Muscle layer of duodenum (tissue), 2 donors: ENCODE measurements around the gene GNAL.

Experiments
- H3K27ac ChIP-seq: one replicate; pipeline ENCODE4 v1.7.0; 2013; ENCODE audit warnings: mild to moderate bottlenecking, low read length
- H3K27me3 ChIP-seq: one replicate; pipeline ENCODE4 v1.7.0; 2013; ENCODE audit warnings: low read depth, mild to moderate bottlenecking, control low read depth, low read length
- H3K36me3 ChIP-seq, 2 donors: one replicate each; pipeline ENCODE4 v1.7.0; 2013; ENCODE audit warnings: low read length in 2 of 2, control low read depth in 1 of 2, mild to moderate bottlenecking in 1 of 2; ENCODE audit not compliant: insufficient read depth in 2 of 2, control insufficient read depth in 1 of 2
- H3K4me1 ChIP-seq, 2 donors: one replicate each; pipeline ENCODE4 v1.7.0; 2013; ENCODE audit warnings: low read length in 2 of 2, mild to moderate bottlenecking in 2 of 2, control low read depth in 1 of 2, moderate library complexity in 1 of 2; ENCODE audit not compliant: insufficient read depth in 2 of 2, control insufficient read depth in 1 of 2
- H3K4me3 ChIP-seq, 2 donors: one replicate each; pipeline ENCODE4 v1.7.0; 2013; ENCODE audit warnings: low read length in 2 of 2, low read depth in 1 of 2, mild to moderate bottlenecking in 1 of 2
- H3K9me3 ChIP-seq, 2 donors: one replicate each; pipeline ENCODE4 v1.7.0; 2013; ENCODE audit warnings: low read length in 2 of 2, control low read depth in 1 of 2, mild to moderate bottlenecking in 1 of 2; ENCODE audit not compliant: control insufficient read depth in 1 of 2
- donor health status: healthy.

Gene GNAL

DNA sequence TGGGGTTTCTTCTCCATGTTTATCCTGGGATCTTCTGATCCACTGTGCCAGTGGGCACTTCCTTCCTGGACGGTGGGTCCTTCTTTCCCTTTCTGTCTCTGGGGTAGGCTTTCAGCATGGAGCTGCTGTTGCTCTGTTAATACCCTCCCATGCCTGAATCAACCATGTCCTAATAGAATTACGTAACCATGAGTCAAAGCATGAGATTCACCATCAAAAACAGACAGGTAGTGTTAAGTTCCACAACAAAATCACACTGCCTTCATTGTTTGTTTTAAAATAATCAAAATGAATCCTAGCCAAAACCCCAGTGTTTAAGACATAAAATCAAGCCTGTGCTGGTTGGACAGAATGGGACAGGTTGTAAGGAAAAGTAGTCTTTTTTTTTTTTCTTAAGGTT, 37.5 kb downstream of the GNAL start:
- no peaks in the 10 kb centered on the region for H3K9me3 ChIP-seq
- H3K27ac ChIP-seq: no peak overlapping the region
- no peaks in the 10 kb centered on the region for H3K4me1 ChIP-seq
- H3K27me3 ChIP-seq: no peaks in the 10 kb centered on the region
- no peak overlapping the region for H3K4me3 ChIP-seq
- no peaks in the 10 kb centered on the region for H3K36me3 ChIP-seq

DNA sequence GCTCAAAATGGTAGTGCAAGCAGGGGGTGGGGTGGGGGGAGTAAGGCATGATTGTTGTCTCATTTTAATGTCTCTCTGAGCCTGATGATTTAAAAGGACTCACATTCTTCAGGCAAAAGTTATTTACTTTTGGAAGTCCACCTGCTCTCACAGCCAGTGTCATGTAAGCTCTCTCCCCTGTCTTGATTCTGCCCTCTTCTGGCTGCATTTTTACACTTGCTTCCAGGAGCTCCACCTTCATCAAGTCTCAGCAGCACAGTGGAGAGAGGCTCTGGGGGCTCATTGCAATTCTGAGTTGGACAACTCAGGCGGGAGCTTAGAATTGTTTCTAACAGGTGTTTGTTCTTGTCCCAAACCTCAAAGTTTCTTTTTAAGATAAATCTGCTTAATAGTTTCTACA, 39.2 kb downstream of the GNAL start:
- Histone ChIP-seq H3K27me3 (no peaks in the 10 kb centered on the region), H3K4me1 (peaks cover 0 to 5% of the 10 kb centered on the region in 2 donors), H3K9me3 (no peaks in the 10 kb centered on the region), H3K36me3 (no peaks in the 10 kb centered on the region), H3K27ac (no peak overlapping the region), H3K4me3 (no peak overlapping the region)

GRCh38 chr18:11729556-11729955, 40.5 kb downstream of the GNAL start:
- no peaks in the 10 kb centered on the region for H3K36me3 ChIP-seq
- no peaks in the 10 kb centered on the region for H3K27me3 ChIP-seq
- no peaks in the 10 kb centered on the region for H3K9me3 ChIP-seq
- H3K27ac ChIP-seq: no peak overlapping the region
- H3K4me1 ChIP-seq: peaks cover 0 to 6% of the 10 kb centered on the region in 2 donors
- no peak overlapping the region for H3K4me3 ChIP-seq

GRCh38 chr18:11733031-11733430, 44.0 kb downstream of the GNAL start:
- peaks cover 0 to 6% of the 10 kb centered on the region in 2 donors for H3K4me1 ChIP-seq
- no peaks in the 10 kb centered on the region for H3K9me3 ChIP-seq
- no peaks in the 10 kb centered on the region for H3K27me3 ChIP-seq
- H3K27ac ChIP-seq: no peak overlapping the region
- no peaks in the 10 kb centered on the region for H3K36me3 ChIP-seq
- peak overlapping the region; percentile 55 to 58 for H3K4me3 ChIP-seq

DNA sequence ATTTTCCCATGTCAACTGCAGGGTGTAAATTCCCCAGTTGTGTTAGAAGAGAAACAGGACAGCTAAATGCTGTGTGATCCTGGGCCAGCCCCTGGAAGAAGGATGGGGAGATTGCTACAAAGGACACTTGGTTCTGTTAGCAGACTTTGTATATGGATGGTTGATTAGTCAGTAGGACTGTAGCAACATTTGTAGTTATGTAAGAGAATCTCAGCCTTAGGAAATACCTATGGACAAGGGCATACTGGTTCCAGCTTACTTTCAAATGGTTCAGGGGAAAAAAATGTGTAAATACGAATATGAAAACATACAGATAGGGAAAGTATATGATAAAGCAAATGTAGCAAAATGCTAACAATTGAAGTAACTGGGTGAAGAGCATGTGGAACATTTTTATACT, 47.6 kb downstream of the GNAL start:
- no peak overlapping the region for H3K4me3 ChIP-seq
- no peaks in the 10 kb centered on the region for H3K36me3 ChIP-seq
- no peaks in the 10 kb centered on the region for H3K27me3 ChIP-seq

DNA sequence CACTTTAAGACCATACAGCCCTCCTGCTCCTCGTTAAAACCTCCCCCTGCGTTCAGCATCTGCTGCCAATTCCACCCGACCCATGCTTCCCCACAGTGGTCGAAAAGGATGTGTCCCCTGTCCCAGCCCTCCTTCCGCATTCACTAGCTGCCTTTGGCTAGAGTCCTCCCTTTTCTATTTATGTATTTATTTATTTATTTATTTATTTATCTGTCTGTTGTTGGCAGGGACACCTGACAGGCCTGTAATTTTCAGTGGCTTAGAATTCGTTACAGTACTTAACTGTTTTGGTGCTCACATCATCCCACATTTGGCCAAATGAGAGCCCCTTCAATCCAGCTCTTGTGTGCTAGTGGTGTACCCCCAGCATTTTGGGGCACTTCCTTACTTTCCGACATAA, 50.8 kb downstream of the GNAL start:
- no peaks in the 10 kb centered on the region for H3K9me3 ChIP-seq
- no peaks in the 10 kb centered on the region for H3K4me1 ChIP-seq
- H3K4me3 ChIP-seq: no peak overlapping the region
- H3K27ac ChIP-seq: no peak overlapping the region
- H3K36me3 ChIP-seq: no peaks in the 10 kb centered on the region
- H3K27me3 ChIP-seq: no peaks in the 10 kb centered on the region

More for the DNA sequence above, 47.6 kb downstream of the GNAL start:
- no peaks in the 10 kb centered on the region for H3K9me3 ChIP-seq
- no peak overlapping the region for H3K27ac ChIP-seq
- H3K4me1 ChIP-seq: peaks cover 0 to 6% of the 10 kb centered on the region in 2 donors

- Histone ChIP-seq H3K9me3 (no peaks in the 10 kb centered on the region), H3K4me3 (no peak overlapping the region), H3K27me3 (no peaks in the 10 kb centered on the region), H3K36me3 (no peaks in the 10 kb centered on the region), H3K27ac (no peak overlapping the region), H3K4me1 (no peaks in the 10 kb centered on the region)
These were observed 51.4 kb downstream of the GNAL start for GRCh38 chr18:11740461-11740860.

GRCh38 chr18:11741505-11742145, 52.6 kb downstream of the GNAL start:
- Histone ChIP-seq H3K4me3 (no peak overlapping the region), H3K27me3 (no peaks in the 10 kb centered on the region), H3K36me3 (no peaks in the 10 kb centered on the region), H3K4me1 (no peaks in the 10 kb centered on the region), H3K9me3 (no peaks in the 10 kb centered on the region), H3K27ac (no peak overlapping the region)

- H3K27me3 ChIP-seq: peaks cover 7% of the 10 kb centered on the region
These were observed 56.5 kb downstream of the GNAL start for GRCh38 chr18:11745521-11745920.

DNA sequence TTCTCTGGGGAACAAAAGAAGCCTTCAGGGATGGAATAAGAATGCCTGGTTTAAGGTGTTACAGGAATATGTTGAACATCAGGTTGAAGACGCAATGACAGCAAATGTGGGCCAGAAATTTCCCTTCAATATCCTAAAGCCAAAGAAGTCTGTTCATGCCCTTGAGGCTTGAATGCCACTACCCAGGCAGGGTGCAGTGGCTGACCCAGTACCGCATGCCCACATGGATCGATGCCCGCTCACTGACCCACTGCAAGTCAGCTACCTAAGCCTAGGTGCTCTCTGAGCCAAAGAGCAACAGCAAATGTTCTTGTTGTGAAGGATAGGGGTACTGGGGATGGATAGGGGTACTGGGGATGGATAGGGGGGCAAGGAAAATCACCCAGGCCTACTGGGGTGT, 58.2 kb downstream of the GNAL start:
- peaks cover 0 to 12% of the 10 kb centered on the region in 2 donors for H3K4me1 ChIP-seq
- no peaks in the 10 kb centered on the region for H3K36me3 ChIP-seq
- peaks cover 7% of the 10 kb centered on the region for H3K27me3 ChIP-seq
- no peaks in the 10 kb centered on the region for H3K9me3 ChIP-seq
- no peak overlapping the region for H3K27ac ChIP-seq
- H3K4me3 ChIP-seq: no peak overlapping the region

More at GRCh38 chr18:11745521-11745920, 56.5 kb downstream of the GNAL start:
- H3K36me3 ChIP-seq: no peaks in the 10 kb centered on the region
- no peak overlapping the region for H3K27ac ChIP-seq
- H3K4me1 ChIP-seq: no peaks in the 10 kb centered on the region
- H3K4me3 ChIP-seq: no peak overlapping the region
- no peaks in the 10 kb centered on the region for H3K9me3 ChIP-seq

DNA sequence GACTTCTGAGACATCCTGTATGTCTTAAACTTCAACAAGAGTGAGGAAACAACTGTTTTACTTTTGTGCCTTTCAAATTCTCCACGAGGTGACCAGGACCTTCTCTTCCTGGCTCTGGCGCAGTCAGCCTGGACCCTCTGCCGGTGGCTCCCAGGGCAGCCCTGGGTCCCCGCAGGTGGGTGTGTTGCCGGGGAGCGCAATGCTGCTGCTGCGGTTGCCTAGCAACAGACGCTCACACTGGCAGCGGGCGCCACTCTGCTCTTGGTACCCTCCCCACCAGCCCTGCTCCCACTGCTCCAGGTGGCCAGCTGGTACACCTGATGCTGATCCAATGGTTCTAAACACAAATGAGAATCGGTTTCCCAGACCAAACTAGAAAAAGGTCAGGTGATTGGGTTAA, 58.7 kb downstream of the GNAL start:
- H3K4me3 ChIP-seq: no peak overlapping the region
- H3K27ac ChIP-seq: no peak overlapping the region
- H3K27me3 ChIP-seq: peaks cover 7% of the 10 kb centered on the region
- H3K36me3 ChIP-seq: no peaks in the 10 kb centered on the region
- H3K4me1 ChIP-seq: peaks cover 0 to 15% of the 10 kb centered on the region in 2 donors
- no peaks in the 10 kb centered on the region for H3K9me3 ChIP-seq

GRCh38 chr18:11749305-11749704, 60.2 kb downstream of the GNAL start:
- no peaks in the 10 kb centered on the region for H3K9me3 ChIP-seq
- H3K27ac ChIP-seq: no peak overlapping the region
- H3K4me1 ChIP-seq: peaks cover 0 to 18% of the 10 kb centered on the region in 2 donors
- H3K36me3 ChIP-seq: no peaks in the 10 kb centered on the region
- H3K27me3 ChIP-seq: peaks cover 7% of the 10 kb centered on the region
- H3K4me3 ChIP-seq: no peak overlapping the region
